H1 (cell line): ENCODE data around the gene CALHM2. TPM values are rescaled to one million over a fixed set of nuclear protein-coding genes. Genes with fewer than 3 reads are reported as not detected.

ENCODE experiments used
- CTCF ChIA-PET: fragments of 300-600 bp; sonication (Branson Sonifier 250); formaldehyde crosslinking; loops from one replicate; lab custom pipeline; 2021; ENCODE audit not compliant: partially characterized antibody; lab: Charles Lee
- POLR2A ChIA-PET: fragments of 300-600 bp; sonication (Branson Sonifier 250); formaldehyde crosslinking; loops from one replicate; lab custom pipeline; 2021; ENCODE audit warnings: inconsistent platforms; ENCODE audit not compliant: partially characterized antibody; lab: Charles Lee
- DNase-seq, 2 experiments: peaks; one replicate each; pipeline versions ENCODE4 v3.0.0 to v3.0.0-alpha.2; 2010 to 2022; ENCODE audit warnings: low spot score in 2 of 2, low read depth in 1 of 2, mixed read lengths in 1 of 2
- FAIRE-seq: peaks from 2 replicates; lab custom pipeline; 2011; peaks lifted over from hg19 to GRCh38; lab: Jason Lieb, UNC
- H2AFZ ChIP-seq: 2 replicates; pipeline ENCODE4 v1.8.1; 2012; ENCODE audit warnings: low read length, inconsistent platforms
- H2AK5ac ChIP-seq: 2 replicates; pipeline ENCODE4 v1.6.1; 2013; ENCODE audit warnings: low read depth, low read length
- H2BK120ac ChIP-seq: replicated peaks from 2 replicates; pipeline ENCODE3; 2013; ENCODE audit warnings: low read depth, low read length, inconsistent platforms
- H2BK12ac ChIP-seq: 2 replicates; pipeline ENCODE4 v1.6.1; 2013; ENCODE audit warnings: low read depth, low read length
- H2BK15ac ChIP-seq: 2 replicates; pipeline ENCODE4 v1.6.1; 2013; ENCODE audit warnings: low read length
- H2BK20ac ChIP-seq: 2 replicates; pipeline ENCODE4 v1.6.1; 2013; ENCODE audit warnings: low read length
- H2BK5ac ChIP-seq: 2 replicates; pipeline ENCODE4 v1.6.1; 2013; ENCODE audit warnings: low read depth, low read length
- H3K14ac ChIP-seq: 2 replicates; pipeline ENCODE4 v1.6.1; 2013; ENCODE audit warnings: inconsistent platforms; ENCODE audit not compliant: insufficient read length
- H3K18ac ChIP-seq: 2 replicates; pipeline ENCODE4 v1.6.1; 2013; ENCODE audit warnings: low read length; ENCODE audit errors: extremely low read depth
- H3K23ac ChIP-seq: 2 replicates; pipeline ENCODE4 v1.6.1; 2013; ENCODE audit warnings: inconsistent platforms; ENCODE audit not compliant: insufficient read length
- H3K23me2 ChIP-seq: 2 replicates; pipeline ENCODE4 v1.6.1; 2013; ENCODE audit warnings: low read depth, low read length
- H3K27ac ChIP-seq: 2 replicates; pipeline ENCODE4 v1.6.1; 2011; ENCODE audit warnings: low read depth, low read length, inconsistent platforms
- H3K27me3 ChIP-seq, 4 experiments: replicated peaks in 1 of 4; 1 replicate in 1 of 4; 2 replicates in 3 of 4; pipeline versions ENCODE4 v1.6.1 to v1.8.1; 2011 to 2013; ENCODE audit warnings: low read length in 3 of 4, mild to moderate bottlenecking in 3 of 4, inconsistent platforms in 2 of 4, mixed read lengths in 2 of 4, moderate library complexity in 1 of 4; ENCODE audit not compliant: control insufficient read depth in 3 of 4, insufficient read depth in 3 of 4; ENCODE audit errors: extremely low read depth in 1 of 4
- H3K36me3 ChIP-seq, 4 experiments: 2 replicates each; pipeline versions ENCODE4 v1.6.1 to v1.8.1; 2011 to 2013; ENCODE audit warnings: mild to moderate bottlenecking in 4 of 4, low read length in 3 of 4, moderate library complexity in 2 of 4, control low read depth in 1 of 4, inconsistent platforms in 1 of 4; ENCODE audit not compliant: insufficient read depth in 4 of 4, control insufficient read depth in 2 of 4
- H3K4ac ChIP-seq: replicated peaks from 2 replicates; pipeline ENCODE3; 2013; ENCODE audit warnings: low read length, low read depth, mixed read lengths, inconsistent platforms; ENCODE audit not compliant: insufficient read length
- H3K4me1 ChIP-seq, 4 experiments: replicated peaks in 1 of 4; 1 replicate in 1 of 4; 2 replicates in 3 of 4; pipeline versions ENCODE4 v1.6.1 to v1.8.1; 2011 to 2013; ENCODE audit warnings: low read length in 3 of 4, inconsistent platforms in 2 of 4, mixed read lengths in 1 of 4; ENCODE audit not compliant: insufficient read depth in 4 of 4, control insufficient read depth in 3 of 4
- H3K4me2 ChIP-seq, 2 experiments: 2 replicates each; pipeline versions ENCODE4 v1.6.1 to v1.8.1; 2011 to 2013; ENCODE audit warnings: low read depth in 2 of 2, low read length in 2 of 2, control low read depth in 1 of 2, inconsistent platforms in 1 of 2, mild to moderate bottlenecking in 1 of 2; ENCODE audit not compliant: insufficient read depth in 1 of 2
- H3K4me3 ChIP-seq, 4 experiments: fragments of 200-600, 300-600 bp in 1 of 4; sonication (generic), shearing (Covaris generic), sonication (Bioruptor Twin) in 1 of 4; 2 replicates each; pipeline versions ENCODE4 v1.5.1 to v1.8.1; 2011 to 2016; ENCODE audit warnings: low read length in 4 of 4, low read depth in 3 of 4, control low read depth in 2 of 4, inconsistent platforms in 2 of 4, mild to moderate bottlenecking in 2 of 4, mixed read lengths in 1 of 4, moderate library complexity in 1 of 4; ENCODE audit not compliant: insufficient read depth in 2 of 4; ENCODE audit errors: extremely low read depth in 1 of 4
- H3K56ac ChIP-seq: replicated peaks from 2 replicates; pipeline ENCODE3; 2013; ENCODE audit warnings: low read depth, mild to moderate bottlenecking, mixed read lengths, low read length, inconsistent platforms; ENCODE audit not compliant: insufficient read length
- H3K79me1 ChIP-seq: 2 replicates; pipeline ENCODE4 v1.6.1; 2013; ENCODE audit warnings: low read depth, low read length, control low read depth
- H3K79me2 ChIP-seq, 2 experiments: 2 replicates each; pipeline versions ENCODE4 v1.6.1 to v1.8.1; 2012 to 2013; ENCODE audit warnings: low read length in 2 of 2, mild to moderate bottlenecking in 2 of 2, inconsistent platforms in 1 of 2; ENCODE audit not compliant: insufficient read depth in 2 of 2, control insufficient read depth in 1 of 2
- H3K9ac ChIP-seq, 4 experiments: replicated peaks in 1 of 4; 1 replicate in 1 of 4; 2 replicates in 3 of 4; pipeline versions ENCODE4 v1.6.1 to v1.8.1; 2011 to 2013; ENCODE audit warnings: low read depth in 3 of 4, low read length in 3 of 4, control low read depth in 2 of 4, mild to moderate bottlenecking in 2 of 4, moderate library complexity in 2 of 4, inconsistent platforms in 1 of 4; ENCODE audit errors: extremely low read depth in 1 of 4
- H3K9me3 ChIP-seq, 2 experiments: 2 replicates each; pipeline versions ENCODE4 v1.6.1 to v1.8.1; 2012 to 2013; ENCODE audit warnings: mild to moderate bottlenecking in 2 of 2, moderate library complexity in 2 of 2, control low read depth in 1 of 2, inconsistent platforms in 1 of 2, low read depth in 1 of 2, low read length in 1 of 2, mixed read lengths in 1 of 2; ENCODE audit not compliant: insufficient read depth in 2 of 2
- H4K20me1 ChIP-seq, 2 experiments: replicated peaks in 1 of 2; 2 replicates each; pipeline versions ENCODE3 to v1.8.1; 2011 to 2013; ENCODE audit warnings: inconsistent platforms in 2 of 2, low read length in 2 of 2, mild to moderate bottlenecking in 1 of 2; ENCODE audit not compliant: insufficient read depth in 2 of 2, control insufficient read depth in 1 of 2
- H4K5ac ChIP-seq: 2 replicates; pipeline ENCODE4 v1.6.1; 2013; ENCODE audit warnings: low read length, low read depth, mixed read lengths, inconsistent platforms; ENCODE audit not compliant: insufficient read length
- H4K8ac ChIP-seq: 2 replicates; pipeline ENCODE4 v1.8.0; 2013; ENCODE audit warnings: mild to moderate bottlenecking, moderate library complexity, low read length, inconsistent platforms; ENCODE audit not compliant: insufficient read depth; ENCODE audit errors: extremely low read depth
- H4K91ac ChIP-seq: replicated peaks from 2 replicates; pipeline ENCODE3; 2013; ENCODE audit warnings: low read length, mixed read lengths, inconsistent platforms; ENCODE audit not compliant: insufficient read length
- CREB1 ChIP-seq: IDR thresholded peaks from 2 replicates; pipeline ENCODE4 v1.6.1; 2012; ENCODE audit warnings: inconsistent platforms
- RAD21 ChIP-seq, 2 experiments: IDR thresholded peaks in 1 of 2; conservative IDR thresholded peaks in 1 of 2; 2 replicates each; pipeline ENCODE4 v1.6.1; 2011; ENCODE audit warnings: low read depth in 2 of 2, low read length in 2 of 2, improper control_type of control experiment in 1 of 2, inconsistent platforms in 1 of 2, mild to moderate bottlenecking in 1 of 2, moderate library complexity in 1 of 2
- TEAD4 ChIP-seq: IDR thresholded peaks from 2 replicates; pipeline ENCODE4 v1.6.1; 2012; ENCODE audit warnings: low read depth, low read length, inconsistent platforms, mixed read lengths
- WGBS, 2 experiments: shearing (Covaris generic) in 1 of 2; methylation state at CpG; one replicate each; pipeline versions ENCODE4 v1.1.6 to v1.1.7; 2013 to 2015; ENCODE audit warnings: low lambda C conversion rate in 2 of 2, mixed read lengths in 2 of 2, inconsistent platforms in 1 of 2, low coverage in 1 of 2, missing lambda C conversion rate in 1 of 2; ENCODE audit not compliant: insufficient replicate concordance in 2 of 2, insufficient coverage in 1 of 2, insufficient read length in 1 of 2; ENCODE audit errors: extremely low coverage in 1 of 2, missing lambda C conversion rate in 1 of 2; 5-methylcytosine and 5-hydroxymethylcytosine counted together
- polyA plus RNA-seq, 7 experiments: library from polyadenylated mRNA; depleted of rRNA in 3 of 7; stranded (reverse) in 5 of 7; unstranded in 2 of 7; fragments of >200 nt in 5 of 7; fragments of 200-250 nt in 2 of 7; gene quantifications; 1 replicate in 5 of 7; 2 replicates in 1 of 7; 4 replicates in 1 of 7; pipeline versions ENCODE4 v1.2.1 to v1.2.3, GENCODE V29; 2011 to 2013; ENCODE audit warnings: missing spikeins in 2 of 7, mixed read lengths in 2 of 7
- total RNA-seq: library from RNA; stranded (reverse); fragmentation: NEBNext Ultra II Directional; extraction: Animal tissue kit (Norgen Biotek cat#: 25700); gene quantifications from 2 replicates; pipeline ENCODE4 v1.2.1, GENCODE V29; 2021
- TF ChIP-seq, protein P1 (sequence below), 3 experiments: IDR thresholded peaks; 1 replicate in 2 of 3; 2 replicates in 1 of 3; pipeline versions ENCODE4 v1.5.1 to v1.6.1; 2011; ENCODE audit warnings: low read length in 3 of 3, mild to moderate bottlenecking in 3 of 3, inconsistent platforms in 2 of 3, low read depth in 1 of 3, moderate library complexity in 1 of 3; ENCODE audit not compliant: insufficient read depth in 1 of 3; ENCODE audit errors: control extremely low read depth in 1 of 3

Gene CALHM2
- total and polyA plus RNA-seq, 2 of the 8 experiments (the other 6 are each of a cell fraction or from before 2014, with no cell fraction given): 1.2 to 2.4 TPM

DNA sequence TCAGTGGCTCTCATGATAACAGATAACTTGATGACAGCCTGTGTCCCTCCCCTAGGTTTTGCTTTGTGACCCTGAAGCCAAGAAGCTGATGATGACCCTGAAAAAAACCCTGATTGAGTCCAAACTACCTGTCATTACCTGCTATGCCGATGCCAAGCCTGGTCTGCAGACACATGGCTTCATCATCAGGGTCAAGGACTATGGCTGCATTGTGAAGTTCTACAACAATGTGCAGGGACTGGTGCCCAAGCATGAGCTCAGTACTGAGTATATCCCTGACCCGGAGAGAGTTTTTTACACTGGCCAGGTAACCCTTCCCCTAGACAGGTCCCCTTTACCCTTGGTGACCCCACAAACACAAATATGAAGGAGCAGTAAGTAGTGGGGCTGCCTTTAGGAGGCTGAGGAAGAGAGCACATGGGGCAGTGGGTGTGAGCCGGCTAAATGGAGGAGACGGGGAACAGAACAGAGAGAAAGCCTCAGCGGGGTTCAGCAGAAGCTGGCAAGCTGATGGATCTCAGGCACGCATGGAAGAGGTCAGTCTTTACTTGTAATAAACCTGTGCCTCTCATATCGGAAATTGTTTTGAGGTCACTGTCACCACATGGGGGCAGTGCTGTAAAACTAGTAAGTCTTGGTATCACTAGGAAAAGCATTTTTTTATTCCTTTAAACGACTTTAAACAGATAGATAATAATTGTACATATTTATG, 35.6 kb downstream of the CALHM2 start:
- no peak overlapping the region for H2BK5ac ChIP-seq
- H2BK120ac ChIP-seq: no peak overlapping the region
- H2BK20ac ChIP-seq: no peak overlapping the region
- peaks cover 59 to 94% (median 90%) of the 10 kb centered on the region in 4 experiments for H3K36me3 ChIP-seq
- H4K5ac ChIP-seq: no peak overlapping the region
- H3K23ac ChIP-seq: no peak overlapping the region
- no peak overlapping the region for H3K4me2 ChIP-seq
- no peak overlapping the region for H2BK12ac ChIP-seq
- H3K27ac ChIP-seq: no peak overlapping the region
- H2BK15ac ChIP-seq: no peak overlapping the region
- no peak overlapping the region for H3K4me3 ChIP-seq
- no peak overlapping the region for H3K56ac ChIP-seq
- H3K9me3 ChIP-seq: no peaks in the 10 kb centered on the region
- H2AK5ac ChIP-seq: no peak overlapping the region
- H3K79me1 ChIP-seq: no peaks in the 10 kb centered on the region
- ChIA-PET CTCF (interaction anchor here (0.6 to 4.3 kb wide), 27 partner anchors 8 to 234 kb away, joined by 3 to 35 read pairs (median 4); partner anchors contain the start of genes ATP5MK and PDCD11), POLR2A (interaction anchor here (0.7 to 2.1 kb wide), 8 partner anchors 9 to 96 kb away, joined by 3 to 5 read pairs (median 3); no protein-coding TSS in a partner anchor)
- H3K23me2 ChIP-seq: no peaks in the 10 kb centered on the region
- DNase-seq (no peak), FAIRE-seq (no peak)
- WGBS, 2 experiments: 87% methylated on average over 8 of the region's 8 CpGs; no CpG with 5 or more reads in 1 of the 2 experiments
- H3K14ac ChIP-seq: no peak overlapping the region
- H4K91ac ChIP-seq: no peak overlapping the region
- no peaks in the 10 kb centered on the region for H3K79me2 ChIP-seq
- H3K18ac ChIP-seq: no peak overlapping the region
- H3K27me3 ChIP-seq: no peaks in the 10 kb centered on the region
- no peaks in the 10 kb centered on the region for H3K4me1 ChIP-seq
- peaks cover 7 to 9% of the 10 kb centered on the region in 2 experiments for H4K20me1 ChIP-seq
- H4K8ac ChIP-seq: no peak overlapping the region; the same call in 1 of the 2 replicates
- no peak for TF ChIP-seq CREB1
- TF ChIP-seq TEAD4: no peak
- TF ChIP-seq, protein P1, sequence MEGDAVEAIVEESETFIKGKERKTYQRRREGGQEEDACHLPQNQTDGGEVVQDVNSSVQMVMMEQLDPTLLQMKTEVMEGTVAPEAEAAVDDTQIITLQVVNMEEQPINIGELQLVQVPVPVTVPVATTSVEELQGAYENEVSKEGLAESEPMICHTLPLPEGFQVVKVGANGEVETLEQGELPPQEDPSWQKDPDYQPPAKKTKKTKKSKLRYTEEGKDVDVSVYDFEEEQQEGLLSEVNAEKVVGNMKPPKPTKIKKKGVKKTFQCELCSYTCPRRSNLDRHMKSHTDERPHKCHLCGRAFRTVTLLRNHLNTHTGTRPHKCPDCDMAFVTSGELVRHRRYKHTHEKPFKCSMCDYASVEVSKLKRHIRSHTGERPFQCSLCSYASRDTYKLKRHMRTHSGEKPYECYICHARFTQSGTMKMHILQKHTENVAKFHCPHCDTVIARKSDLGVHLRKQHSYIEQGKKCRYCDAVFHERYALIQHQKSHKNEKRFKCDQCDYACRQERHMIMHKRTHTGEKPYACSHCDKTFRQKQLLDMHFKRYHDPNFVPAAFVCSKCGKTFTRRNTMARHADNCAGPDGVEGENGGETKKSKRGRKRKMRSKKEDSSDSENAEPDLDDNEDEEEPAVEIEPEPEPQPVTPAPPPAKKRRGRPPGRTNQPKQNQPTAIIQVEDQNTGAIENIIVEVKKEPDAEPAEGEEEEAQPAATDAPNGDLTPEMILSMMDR (IDR thresholded peaks at IDR 0.05; ENCODE audit: control extremely low read depth in 1 of 3, insufficient read depth in 1 of 3, low read depth in 1 of 3, low read length in 3 of 3): peak in 2 of 3 experiments; percentile 27 to 44; a peak in 2 of 4 replicates
- TF ChIP-seq RAD21 (IDR thresholded peaks at IDR 0.05 in 1 of 2, conservative IDR thresholded peaks at IDR 0.05 in 1 of 2; ENCODE audit: low read depth in 2 of 2, low read length in 2 of 2): peak; percentile 45 to 51
- H3K9ac ChIP-seq: no peak overlapping the region; a peak in 1 of 7 replicates
- H2AFZ ChIP-seq: no peak overlapping the region
- no peak overlapping the region for H3K4ac ChIP-seq
